ENCODE results near the gene HMSD.

Gene HMSD

DNA sequence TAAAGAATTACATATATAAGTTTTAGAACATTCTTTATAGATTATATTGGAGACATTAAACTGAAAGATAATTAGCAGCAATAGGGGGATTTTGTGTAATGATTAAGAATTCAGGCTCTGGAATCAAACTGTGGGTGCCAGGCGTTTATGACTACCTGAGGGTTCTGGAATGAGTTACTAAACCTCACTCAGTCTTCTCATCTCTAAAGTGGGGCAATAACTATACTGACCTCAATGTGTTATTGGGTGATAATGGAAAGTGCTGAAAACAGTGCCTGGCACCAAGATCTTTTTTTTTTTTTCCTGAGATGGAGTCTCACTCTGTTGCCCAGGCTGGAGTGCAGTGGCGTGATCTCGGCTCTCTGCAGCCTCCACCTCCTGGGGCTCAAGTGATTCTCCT is 27.9 kb downstream of the HMSD start:
- TF ChIP-seq, protein P1, sequence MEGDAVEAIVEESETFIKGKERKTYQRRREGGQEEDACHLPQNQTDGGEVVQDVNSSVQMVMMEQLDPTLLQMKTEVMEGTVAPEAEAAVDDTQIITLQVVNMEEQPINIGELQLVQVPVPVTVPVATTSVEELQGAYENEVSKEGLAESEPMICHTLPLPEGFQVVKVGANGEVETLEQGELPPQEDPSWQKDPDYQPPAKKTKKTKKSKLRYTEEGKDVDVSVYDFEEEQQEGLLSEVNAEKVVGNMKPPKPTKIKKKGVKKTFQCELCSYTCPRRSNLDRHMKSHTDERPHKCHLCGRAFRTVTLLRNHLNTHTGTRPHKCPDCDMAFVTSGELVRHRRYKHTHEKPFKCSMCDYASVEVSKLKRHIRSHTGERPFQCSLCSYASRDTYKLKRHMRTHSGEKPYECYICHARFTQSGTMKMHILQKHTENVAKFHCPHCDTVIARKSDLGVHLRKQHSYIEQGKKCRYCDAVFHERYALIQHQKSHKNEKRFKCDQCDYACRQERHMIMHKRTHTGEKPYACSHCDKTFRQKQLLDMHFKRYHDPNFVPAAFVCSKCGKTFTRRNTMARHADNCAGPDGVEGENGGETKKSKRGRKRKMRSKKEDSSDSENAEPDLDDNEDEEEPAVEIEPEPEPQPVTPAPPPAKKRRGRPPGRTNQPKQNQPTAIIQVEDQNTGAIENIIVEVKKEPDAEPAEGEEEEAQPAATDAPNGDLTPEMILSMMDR (IDR thresholded peaks at IDR 0.05; ENCODE audit: insufficient read depth, missing control alignments) = no peak
- FAIRE-seq (peak; percentile 29), DNase-seq (ENCODE audit: insufficient read length, low spot score) (no peak)

DNA sequence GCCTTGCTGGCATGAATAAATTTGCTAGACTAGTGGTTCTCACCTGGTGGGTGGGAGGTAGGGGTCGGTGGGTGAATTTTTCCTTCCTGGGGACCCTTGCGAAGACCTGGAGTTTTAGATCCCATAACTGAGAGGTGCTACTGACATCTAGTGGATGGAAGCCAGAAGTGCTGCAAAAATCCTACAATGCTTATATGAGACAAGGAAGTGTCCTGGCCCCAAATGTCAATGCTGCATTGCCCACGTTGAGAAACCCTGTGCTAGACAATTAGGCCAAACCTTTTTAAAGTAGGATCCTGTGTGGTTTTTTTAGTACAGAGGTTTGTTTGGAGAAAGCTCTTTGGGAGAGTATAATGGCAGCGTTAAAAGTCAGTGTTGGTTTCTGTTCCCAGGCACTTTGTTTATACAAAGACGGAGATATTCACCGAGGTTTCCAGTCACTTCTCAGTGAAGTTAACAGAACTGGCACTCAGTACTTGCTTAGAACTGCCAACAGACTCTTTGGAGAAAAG is 30.4 kb downstream of the HMSD start:
- peak; percentile 58 for DNase-seq (ENCODE audit: insufficient read length, low spot score)
- peak; percentile 100 for FAIRE-seq

DNA sequence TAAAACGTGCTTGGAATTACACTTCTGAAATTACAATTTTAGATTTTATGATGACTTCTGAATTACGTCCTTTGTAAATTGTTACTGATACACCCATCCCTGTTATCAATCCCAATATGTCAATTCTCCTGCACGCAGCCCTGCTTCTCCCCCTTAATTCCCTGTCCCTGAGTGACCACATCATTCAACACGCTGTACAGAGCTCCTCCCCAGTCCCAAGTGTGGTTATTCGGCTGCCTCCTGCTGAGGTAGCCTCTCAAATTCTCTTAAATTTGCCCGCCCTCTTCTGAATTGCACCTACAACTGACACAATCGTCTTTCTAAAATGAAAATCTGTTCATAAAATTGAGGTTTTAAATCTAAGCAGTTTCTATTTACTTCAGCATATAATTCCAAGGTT is 30.9 kb downstream of the HMSD start:
- DNase-seq (ENCODE audit: insufficient read length, low spot score) (no peak), FAIRE-seq (no peak)

More for the DNA sequence above, 30.4 kb downstream of the HMSD start:
- TF ChIP-seq, protein P1 (IDR thresholded peaks at IDR 0.05; ENCODE audit: insufficient read depth, missing control alignments) = peak; percentile 91

DNA sequence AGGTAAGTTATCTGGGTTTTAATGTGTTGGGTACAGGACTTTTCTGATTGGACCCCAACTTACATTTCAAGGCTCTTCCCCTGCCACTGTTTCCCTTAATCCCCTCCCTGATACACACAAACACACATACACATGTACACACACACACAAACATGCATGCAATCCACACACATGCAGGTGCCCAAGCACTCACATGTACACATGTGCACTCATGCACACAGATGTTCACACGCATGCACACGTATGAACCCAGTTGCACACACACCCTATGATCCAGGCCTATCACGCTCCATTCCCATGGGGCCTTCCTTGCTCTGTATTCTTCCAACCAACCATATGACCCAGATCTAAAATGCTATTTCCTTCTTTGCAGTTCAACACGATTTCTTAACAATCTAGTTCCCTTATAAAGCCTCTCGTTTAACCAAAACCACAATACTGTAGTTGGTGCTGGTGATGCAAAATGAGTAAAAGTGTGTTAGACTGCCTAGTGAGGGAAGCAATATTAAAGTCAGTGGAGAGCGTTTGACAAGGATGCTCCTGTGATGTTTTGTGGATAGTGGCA is 31.9 kb downstream of the HMSD start:
- TF ChIP-seq, protein P1 (IDR thresholded peaks at IDR 0.05; ENCODE audit: insufficient read depth, missing control alignments) = no peak
- no peak for FAIRE-seq
- DNase-seq (ENCODE audit: insufficient read length, low spot score) = no peak

More for the DNA sequence above, 30.9 kb downstream of the HMSD start:
- TF ChIP-seq, protein P1 (IDR thresholded peaks at IDR 0.05; ENCODE audit: insufficient read depth, missing control alignments) = no peak

DNA sequence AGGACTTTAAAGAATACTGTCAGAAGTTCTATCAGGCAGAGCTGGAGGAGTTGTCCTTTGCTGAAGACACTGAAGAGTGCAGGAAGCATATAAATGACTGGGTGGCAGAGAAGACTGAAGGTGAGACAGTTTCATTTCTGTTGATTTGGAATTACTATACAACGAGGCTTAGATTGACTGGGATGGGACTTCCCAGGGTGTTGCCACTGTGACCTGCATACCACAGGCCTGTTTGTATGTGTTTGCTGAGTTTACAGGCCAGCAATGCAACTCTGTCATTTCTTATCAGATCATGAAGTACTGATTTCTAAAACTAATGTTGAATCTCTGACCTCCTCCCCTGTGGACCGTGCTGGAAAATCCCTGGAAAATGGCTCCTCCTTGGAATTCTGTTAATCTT is 32.6 kb downstream of the HMSD start:
- FAIRE-seq (peak; percentile 44), DNase-seq (ENCODE audit: insufficient read length, low spot score) (no peak)
- TF ChIP-seq, protein P1 (IDR thresholded peaks at IDR 0.05; ENCODE audit: insufficient read depth, missing control alignments) = no peak

DNA sequence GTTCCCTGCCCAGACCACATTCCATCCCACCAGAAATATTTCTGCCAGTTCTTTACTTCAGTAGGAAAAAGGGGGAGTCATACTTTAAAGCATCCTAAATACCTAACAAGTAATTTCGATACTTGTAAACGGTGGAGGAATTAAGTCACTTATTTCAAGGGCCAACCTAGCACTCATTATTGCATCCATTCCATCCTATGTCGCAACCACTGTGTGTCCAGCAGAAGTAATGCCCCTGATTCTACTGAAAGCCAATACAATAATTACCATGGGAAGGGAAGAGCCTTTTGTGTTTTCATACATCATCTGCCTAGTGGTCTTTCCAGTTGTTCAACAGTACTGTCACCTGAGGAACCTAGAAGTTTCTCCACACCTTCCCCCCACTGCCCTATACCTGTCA is 33.3 kb downstream of the HMSD start:
- FAIRE-seq (peak; percentile 77), DNase-seq (ENCODE audit: insufficient read length, low spot score) (no peak)
- TF ChIP-seq, protein P1 (IDR thresholded peaks at IDR 0.05; ENCODE audit: insufficient read depth, missing control alignments) = no peak

DNA sequence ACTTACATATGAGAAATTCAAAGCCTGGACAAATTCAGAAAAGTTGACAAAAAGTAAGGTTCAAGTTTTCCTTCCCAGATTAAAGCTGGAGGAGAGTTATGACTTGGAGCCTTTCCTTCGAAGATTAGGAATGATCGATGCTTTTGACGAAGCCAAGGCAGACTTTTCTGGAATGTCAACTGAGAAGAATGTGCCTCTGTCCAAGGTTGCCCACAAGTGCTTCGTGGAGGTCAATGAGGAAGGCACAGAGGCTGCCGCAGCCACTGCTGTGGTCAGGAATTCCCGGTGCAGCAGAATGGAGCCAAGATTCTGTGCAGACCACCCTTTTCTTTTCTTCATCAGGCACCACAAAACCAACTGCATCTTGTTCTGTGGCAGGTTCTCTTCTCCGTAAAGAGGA is 37.8 kb downstream of the HMSD start:
- no peak for DNase-seq (ENCODE audit: insufficient read length, low spot score)
- TF ChIP-seq, protein P1 (IDR thresholded peaks at IDR 0.05; ENCODE audit: insufficient read depth, missing control alignments) = no peak
- peak; percentile 90 for FAIRE-seq

Measured in D721Med (cell line).